ENCODE measurements around the gene SKAP1. TPM values are rescaled to one million over a fixed set of nuclear protein-coding genes. Genes with fewer than 3 reads are reported as not detected.
"Not testable (repeated sequence)": the region's sequence is repeated elsewhere in the genome, so short reads cannot be mapped to it uniquely, and the experiment has no call there.

Gene SKAP1
- total RNA-seq, 2 donors from 2014 or later = 40.9 to 44.9 TPM

- DNase-seq (ENCODE audit: low spot score) (no peak), ATAC-seq (no peak)
- Mint-ChIP-seq H3K4me1 (ENCODE audit: low read depth in 2 of 2) (peaks cover 25 to 27% of the 10 kb centered on the region in 2 donors), H3K9me3 (no peaks in the 10 kb centered on the region), H3K27ac (peak overlapping the region in 1 of 2 donors; percentile 48), H3K36me3 (no peaks in the 10 kb centered on the region), H3K4me3 (no peak overlapping the region), H3K27me3 (no peaks in the 10 kb centered on the region)
Measured at GRCh38 chr17:48363161-48363560, 66.9 kb downstream of the SKAP1 start.

DNA sequence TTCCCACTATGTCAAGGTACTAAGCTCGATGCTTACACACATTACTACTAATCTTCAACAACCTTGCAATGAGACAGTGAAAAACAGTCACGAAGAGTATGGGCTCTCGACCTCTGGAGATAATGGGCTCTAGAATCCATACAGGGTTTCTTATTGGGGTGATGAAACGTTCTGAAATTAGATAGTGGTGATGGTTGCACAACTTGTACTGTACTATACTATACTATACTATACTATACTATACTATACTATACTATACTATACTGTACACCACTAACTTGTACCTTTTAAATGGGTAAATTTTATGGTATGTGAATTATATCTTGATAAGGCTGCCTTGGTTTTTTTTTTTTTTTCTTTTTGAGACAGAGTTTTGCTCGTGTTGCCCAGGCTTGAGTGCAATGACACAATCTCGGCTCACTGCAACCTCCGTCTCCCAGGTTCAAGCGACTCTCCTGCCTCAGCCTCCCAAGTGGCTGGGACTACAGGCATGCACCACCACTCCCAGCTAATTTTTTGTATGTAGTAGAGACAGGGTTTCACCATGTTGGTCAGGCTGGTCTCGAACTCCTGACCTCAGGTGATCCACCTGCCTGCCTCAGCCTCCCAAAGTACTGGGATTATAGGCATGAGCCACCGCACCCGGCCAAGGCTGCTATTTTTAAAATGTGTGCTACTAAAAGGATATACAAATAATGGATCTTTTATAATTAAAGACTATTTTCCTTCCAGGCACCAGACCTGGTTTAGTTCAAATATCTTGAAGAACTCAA is 69.0 kb downstream of the SKAP1 start:
- DNase-seq (ENCODE audit: low spot score); ATAC-seq; H3K27me3 Mint-ChIP-seq; H3K36me3 Mint-ChIP-seq; H3K4me3 Mint-ChIP-seq; H3K9me3 Mint-ChIP-seq: not testable (repeated sequence)
- peaks cover 16 to 24% of the 10 kb centered on the region in 2 donors for H3K4me1 Mint-ChIP-seq (ENCODE audit: low read depth in 2 of 2)
- peak overlapping the region in 1 of 2 donors; percentile 43 for H3K27ac Mint-ChIP-seq

- no peak overlapping the region for H3K27ac Mint-ChIP-seq
- no peak for ATAC-seq
- H3K36me3 Mint-ChIP-seq = no peaks in the 10 kb centered on the region
- no peaks in the 10 kb centered on the region for H3K9me3 Mint-ChIP-seq
- no peak overlapping the region for H3K4me3 Mint-ChIP-seq
- no peaks in the 10 kb centered on the region for H3K27me3 Mint-ChIP-seq
- H3K4me1 Mint-ChIP-seq (ENCODE audit: low read depth in 2 of 2) = peaks cover 9 to 15% of the 10 kb centered on the region in 2 donors
- no peak for DNase-seq (ENCODE audit: low spot score)
Measured at GRCh38 chr17:48357779-48358602, 72.0 kb downstream of the SKAP1 start.

- no peak for ATAC-seq
- H3K36me3 Mint-ChIP-seq = no peaks in the 10 kb centered on the region
- H3K4me1 Mint-ChIP-seq (ENCODE audit: low read depth in 2 of 2) = peaks cover 6 to 12% of the 10 kb centered on the region in 2 donors
- H3K9me3 Mint-ChIP-seq = no peaks in the 10 kb centered on the region
- H3K4me3 Mint-ChIP-seq = no peak overlapping the region
- H3K27me3 Mint-ChIP-seq = no peaks in the 10 kb centered on the region
- no peak for DNase-seq (ENCODE audit: low spot score)
- H3K27ac Mint-ChIP-seq = no peak overlapping the region
Measured at GRCh38 chr17:48356866-48357265, 73.1 kb downstream of the SKAP1 start.

- Mint-ChIP-seq H3K4me3 (no peak overlapping the region), H3K27me3 (no peaks in the 10 kb centered on the region), H3K36me3 (no peaks in the 10 kb centered on the region), H3K27ac (no peak overlapping the region), H3K4me1 (ENCODE audit: low read depth in 2 of 2) (peaks cover 5 to 6% of the 10 kb centered on the region in 2 donors), H3K9me3 (no peaks in the 10 kb centered on the region)
- DNase-seq (ENCODE audit: low spot score) (no peak), ATAC-seq (peak in 1 of 2 donors; percentile 58)
Measured at GRCh38 chr17:48352630-48353029, 77.4 kb downstream of the SKAP1 start.

DNA sequence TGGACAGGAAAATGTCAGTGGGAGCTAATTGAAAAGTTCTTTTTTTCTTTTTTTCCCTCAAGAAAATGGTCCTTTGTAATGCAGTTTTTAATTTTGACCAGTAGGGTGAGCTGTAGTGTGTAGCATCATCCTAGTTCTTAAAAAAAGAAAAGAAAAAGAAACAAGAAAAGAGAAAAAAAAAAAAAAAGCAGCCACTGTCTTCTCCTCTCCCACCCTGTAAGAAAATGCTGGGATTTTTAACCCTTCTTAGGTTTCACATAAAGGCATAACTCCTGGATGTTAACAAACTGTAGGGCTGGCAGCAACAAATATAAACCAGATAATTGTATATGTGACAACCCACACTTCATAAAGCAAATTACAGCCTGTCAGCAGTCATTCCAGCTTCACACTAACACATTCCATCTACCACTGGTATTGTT is 78.1 kb downstream of the SKAP1 start:
- no peak for DNase-seq (ENCODE audit: low spot score)
- no peak for ATAC-seq
- Mint-ChIP-seq H3K9me3 (no peaks in the 10 kb centered on the region), H3K36me3 (no peaks in the 10 kb centered on the region), H3K4me1 (ENCODE audit: low read depth in 2 of 2) (peaks cover 5 to 6% of the 10 kb centered on the region in 2 donors), H3K27me3 (no peaks in the 10 kb centered on the region), H3K27ac (peak overlapping the region; percentile 48 to 53), H3K4me3 (no peak overlapping the region)

DNA sequence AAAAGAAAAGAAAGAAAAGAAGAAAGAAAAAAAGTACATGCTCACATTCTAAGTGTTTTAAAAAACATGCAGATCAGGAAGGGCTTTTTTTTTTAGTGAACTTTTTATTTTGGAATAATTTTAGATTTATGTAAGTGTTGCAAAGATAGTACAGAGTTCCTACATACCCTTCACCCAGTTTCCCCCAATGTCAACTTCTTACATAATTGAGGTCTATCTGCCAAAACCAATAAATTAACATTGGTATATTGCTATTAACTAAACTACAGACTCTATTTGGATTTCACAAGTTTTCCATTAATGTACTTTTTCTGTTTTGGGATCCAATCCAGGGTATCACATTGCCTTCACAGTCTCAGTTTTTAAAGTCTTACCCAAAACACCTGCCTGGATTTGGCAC is 81.7 kb downstream of the SKAP1 start:
- DNase-seq (ENCODE audit: low spot score) = no peak
- ATAC-seq = no peak
- H3K36me3 Mint-ChIP-seq = peaks cover 11% of the 10 kb centered on the region
- no peaks in the 10 kb centered on the region for H3K9me3 Mint-ChIP-seq
- H3K4me3 Mint-ChIP-seq = no peak overlapping the region
- no peak overlapping the region for H3K27ac Mint-ChIP-seq
- H3K4me1 Mint-ChIP-seq (ENCODE audit: low read depth in 2 of 2) = peaks cover 5 to 11% of the 10 kb centered on the region in 2 donors
- H3K27me3 Mint-ChIP-seq = no peaks in the 10 kb centered on the region

DNA sequence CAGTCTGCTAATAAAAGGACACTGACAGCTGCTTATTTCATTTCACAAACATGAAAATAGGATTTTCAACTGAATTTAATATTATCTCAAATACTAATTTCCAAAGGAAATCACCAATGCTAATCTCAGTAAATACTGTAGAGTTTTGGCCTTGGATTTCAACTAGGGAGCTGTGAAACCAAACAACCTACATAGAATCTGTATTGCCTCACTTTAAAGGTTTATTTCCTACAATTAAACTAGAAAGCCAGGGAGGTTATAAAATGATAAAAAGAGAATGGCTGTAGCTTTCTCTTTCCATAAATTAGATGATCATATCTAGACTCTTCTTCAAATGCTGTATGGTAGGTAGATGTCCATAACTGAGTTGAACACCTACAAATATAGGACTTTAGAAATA is 82.8 kb downstream of the SKAP1 start:
- Mint-ChIP-seq H3K4me1 (ENCODE audit: low read depth in 2 of 2) (peaks cover 5 to 10% of the 10 kb centered on the region in 2 donors), H3K27me3 (no peaks in the 10 kb centered on the region), H3K9me3 (no peaks in the 10 kb centered on the region), H3K36me3 (peaks cover 11% of the 10 kb centered on the region), H3K27ac (no peak overlapping the region), H3K4me3 (no peak overlapping the region)
- ATAC-seq = no peak
- no peak for DNase-seq (ENCODE audit: low spot score)

- Mint-ChIP-seq H3K36me3 (peaks cover 11% of the 10 kb centered on the region), H3K4me3 (no peak overlapping the region), H3K27me3 (no peaks in the 10 kb centered on the region), H3K27ac (no peak overlapping the region), H3K9me3 (no peaks in the 10 kb centered on the region), H3K4me1 (ENCODE audit: low read depth in 2 of 2) (peaks cover 0 to 5% of the 10 kb centered on the region in 2 donors)
- ATAC-seq (no peak), DNase-seq (ENCODE audit: low spot score) (no peak)
Measured at GRCh38 chr17:48344251-48344650, 85.8 kb downstream of the SKAP1 start.

GRCh38 chr17:48340916-48341315 is 89.1 kb downstream of the SKAP1 start:
- H3K27ac Mint-ChIP-seq = no peak overlapping the region
- no peaks in the 10 kb centered on the region for H3K27me3 Mint-ChIP-seq
- ATAC-seq (no peak), DNase-seq (ENCODE audit: low spot score) (no peak)
- H3K4me1 Mint-ChIP-seq (ENCODE audit: low read depth in 2 of 2) = peaks cover 6 to 10% of the 10 kb centered on the region in 2 donors
- no peak overlapping the region for H3K4me3 Mint-ChIP-seq
- H3K9me3 Mint-ChIP-seq = no peaks in the 10 kb centered on the region
- H3K36me3 Mint-ChIP-seq = peaks cover 11% of the 10 kb centered on the region

DNA sequence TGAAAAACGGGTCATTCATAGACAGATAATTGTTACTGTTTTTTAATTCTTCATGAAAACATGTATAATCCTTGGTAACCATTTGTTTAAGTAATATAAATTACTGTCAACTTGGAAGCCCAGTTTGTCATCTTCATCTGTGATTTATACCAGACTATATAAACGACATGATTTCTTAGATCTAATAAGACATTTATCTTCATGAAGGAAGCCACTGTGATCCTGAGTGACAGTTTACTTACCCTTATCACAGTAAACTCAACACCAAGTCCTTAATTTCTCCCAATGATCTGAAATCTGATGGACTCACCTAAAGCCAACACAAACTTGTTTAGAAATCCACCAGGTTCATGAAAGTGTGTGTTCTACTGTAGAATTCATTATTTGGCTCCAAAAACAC is 91.3 kb downstream of the SKAP1 start:
- Mint-ChIP-seq H3K27me3 (no peaks in the 10 kb centered on the region), H3K27ac (peak overlapping the region in 1 of 2 donors; percentile 21), H3K4me1 (ENCODE audit: low read depth in 2 of 2) (peaks cover 8 to 9% of the 10 kb centered on the region in 2 donors), H3K36me3 (no peaks in the 10 kb centered on the region), H3K9me3 (no peaks in the 10 kb centered on the region), H3K4me3 (no peak overlapping the region)
- no peak for ATAC-seq
- DNase-seq (ENCODE audit: low spot score) = no peak

- ATAC-seq; H3K9me3 Mint-ChIP-seq; H3K27me3 Mint-ChIP-seq; H3K4me3 Mint-ChIP-seq; H3K36me3 Mint-ChIP-seq; DNase-seq (ENCODE audit: low spot score): not testable (repeated sequence)
- Mint-ChIP-seq H3K4me1 (ENCODE audit: low read depth in 2 of 2) (peaks cover 9 to 13% of the 10 kb centered on the region in 2 donors), H3K27ac (peak overlapping the region in 1 of 2 donors; percentile 19)
Measured at GRCh38 chr17:48337903-48338302, 92.1 kb downstream of the SKAP1 start.

DNA sequence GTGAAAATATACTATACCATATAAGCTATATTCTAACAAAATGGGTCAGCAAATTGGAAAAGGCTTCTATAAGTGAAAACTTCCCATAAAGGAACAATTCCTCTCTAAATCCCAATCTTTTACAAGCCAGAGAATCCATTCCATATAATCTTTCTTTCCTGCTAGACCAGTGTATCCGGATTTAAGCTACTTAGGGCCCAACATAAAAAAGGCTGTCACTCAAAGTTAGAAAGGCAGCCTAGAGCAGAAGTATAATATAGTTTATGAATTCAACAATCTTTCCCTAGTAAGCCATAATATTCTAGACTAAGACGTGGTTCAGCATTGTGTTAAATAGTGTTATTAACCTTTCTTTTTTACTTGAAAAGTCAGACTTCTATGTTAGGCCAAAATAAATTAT is 93.0 kb downstream of the SKAP1 start:
- Mint-ChIP-seq H3K4me1 (ENCODE audit: low read depth in 2 of 2) (peaks cover 9 to 14% of the 10 kb centered on the region in 2 donors), H3K27ac (no peak overlapping the region), H3K9me3 (no peaks in the 10 kb centered on the region), H3K27me3 (no peaks in the 10 kb centered on the region), H3K4me3 (no peak overlapping the region), H3K36me3 (no peaks in the 10 kb centered on the region)
- ATAC-seq (no peak), DNase-seq (ENCODE audit: low spot score) (no peak)

DNA sequence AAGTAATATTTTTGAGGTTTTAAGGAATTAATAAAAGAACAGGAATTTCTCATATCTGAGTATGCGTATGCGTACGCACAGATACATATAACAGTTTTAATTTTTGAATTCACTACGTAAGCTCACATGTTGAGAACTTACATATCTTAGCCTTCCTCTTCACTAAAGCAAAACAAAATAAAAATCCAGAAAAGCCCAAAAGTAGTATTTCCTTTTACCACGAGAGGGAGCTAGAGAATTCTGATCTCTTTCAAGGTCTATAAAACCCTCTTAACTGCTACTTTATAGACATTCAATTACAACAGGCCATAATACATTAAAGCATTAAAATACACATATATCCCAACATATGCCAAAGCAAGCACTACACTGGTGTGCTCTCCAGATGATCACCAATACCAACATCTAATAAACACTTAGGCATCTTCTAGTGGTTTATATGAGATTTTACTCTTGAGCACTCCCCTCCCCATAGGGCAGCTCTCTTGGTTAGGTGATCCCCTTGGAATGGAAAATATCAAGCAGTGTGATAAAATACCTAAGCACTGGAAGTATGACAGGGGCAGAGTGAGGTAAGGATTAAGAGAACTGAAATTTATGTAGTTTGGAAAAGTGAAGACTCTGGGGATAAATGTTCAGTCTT is 94.0 kb downstream of the SKAP1 start:
- H3K4me1 Mint-ChIP-seq (ENCODE audit: low read depth in 2 of 2) = peaks cover 9 to 14% of the 10 kb centered on the region in 2 donors
- ATAC-seq = no peak
- no peaks in the 10 kb centered on the region for H3K9me3 Mint-ChIP-seq
- H3K36me3 Mint-ChIP-seq = no peaks in the 10 kb centered on the region
- H3K4me3 Mint-ChIP-seq = no peak overlapping the region
- H3K27me3 Mint-ChIP-seq = no peaks in the 10 kb centered on the region
- DNase-seq (ENCODE audit: low spot score) = no peak
- H3K27ac Mint-ChIP-seq = peak overlapping the region; percentile 60 to 64

Data from natural killer cell treated with Interleukin-12 subunit alpha and Interleukin-12 subunit beta and Interleukin-15 and Interleukin-18, amount 100 ng/mL, for 72 hours (primary cell).